ENCODE data around the gene MTCL1. TPM values are rescaled to one million over a fixed set of nuclear protein-coding genes. Genes with fewer than 3 reads are reported as not detected.

MTCL1 gene
- total and polyA plus RNA-seq, 4 donors, result 0.65 to 5.4 (median 1.4) TPM

DNA sequence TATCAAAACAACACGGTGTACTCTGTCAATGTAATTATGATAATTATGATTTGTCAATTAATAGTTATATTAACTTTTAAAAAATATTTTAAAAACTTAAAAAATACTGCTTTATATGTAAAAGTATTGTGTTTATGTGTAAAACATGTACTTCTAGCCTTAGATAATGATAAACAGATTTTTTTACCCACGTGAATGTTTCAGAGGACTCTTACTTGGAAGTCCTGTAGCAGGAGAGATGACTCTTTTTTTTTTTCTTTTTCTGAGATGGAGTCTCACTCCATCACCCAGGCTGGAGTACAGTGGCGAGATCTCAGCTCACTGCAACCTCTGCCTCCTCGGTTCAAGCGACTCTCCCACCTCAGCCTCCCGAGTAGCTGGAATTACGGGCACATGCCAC is 6.2 kb upstream of the MTCL1 start (continued):
- TF ChIP-seq SP1 (IDR thresholded peaks at IDR 0.05) (no peak), TAF1 (conservative IDR thresholded peaks at IDR 0.05) (no peak), EGR1 (IDR thresholded peaks at IDR 0.05; ENCODE audit: low read depth in 2 of 2) (no peak)
- TF ChIP-seq, protein P1, sequence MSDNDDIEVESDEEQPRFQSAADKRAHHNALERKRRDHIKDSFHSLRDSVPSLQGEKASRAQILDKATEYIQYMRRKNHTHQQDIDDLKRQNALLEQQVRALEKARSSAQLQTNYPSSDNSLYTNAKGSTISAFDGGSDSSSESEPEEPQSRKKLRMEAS (IDR thresholded peaks at IDR 0.05), result no peak

DNA sequence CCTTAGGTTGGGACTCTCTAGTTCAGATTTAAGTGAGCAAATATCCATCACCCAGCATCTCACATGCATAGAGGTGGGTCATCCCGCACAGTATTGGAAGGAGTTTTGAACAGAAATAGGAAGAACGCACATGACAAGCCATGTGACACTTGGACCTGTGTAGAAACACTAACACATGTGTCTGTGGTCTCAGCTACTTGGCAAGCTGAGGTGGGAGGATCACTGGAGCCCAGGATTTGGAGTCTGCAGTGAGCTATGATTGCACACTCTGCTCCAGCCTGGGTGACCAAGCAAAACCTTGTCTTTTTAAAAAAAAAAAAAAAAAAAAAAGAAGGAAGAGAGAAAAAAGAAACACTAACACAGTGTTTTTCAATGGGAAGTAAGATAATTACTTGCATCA is 5.4 kb upstream of the MTCL1 start:
- WGBS, result 75% methylated on average over 2 of the region's 2 CpGs
- Histone ChIP-seq H3K9me3 (ENCODE audit: control insufficient read depth in 4 of 4, low read length in 3 of 4) (no peaks in the 10 kb centered on the region), H3K4me1 (ENCODE audit: control insufficient read depth in 4 of 4, insufficient read depth in 4 of 4, low read length in 3 of 4) (peaks cover 0 to 12% (median 10%) of the 10 kb centered on the region in 4 donors), H3K36me3 (ENCODE audit: control insufficient read depth in 4 of 4, insufficient read depth in 3 of 4, low read depth in 1 of 4, low read length in 3 of 4) (no peaks in the 10 kb centered on the region), H3K27me3 (ENCODE audit: control insufficient read depth in 4 of 4, insufficient read depth in 4 of 4, low read length in 3 of 4) (no peaks in the 10 kb centered on the region), H3K4me3 (ENCODE audit: low read depth in 1 of 3, low read length in 3 of 3) (no peak overlapping the region), H3K27ac (ENCODE audit: low read depth in 1 of 2, low read length in 2 of 2) (no peak overlapping the region), H3K9ac (ENCODE audit: low read depth in 1 of 2, low read length in 2 of 2) (no peak overlapping the region)
- DNase-seq (ENCODE audit: low spot score), result no peak
- TF ChIP-seq YY1 (IDR thresholded peaks at IDR 0.05), result no peak

DNA sequence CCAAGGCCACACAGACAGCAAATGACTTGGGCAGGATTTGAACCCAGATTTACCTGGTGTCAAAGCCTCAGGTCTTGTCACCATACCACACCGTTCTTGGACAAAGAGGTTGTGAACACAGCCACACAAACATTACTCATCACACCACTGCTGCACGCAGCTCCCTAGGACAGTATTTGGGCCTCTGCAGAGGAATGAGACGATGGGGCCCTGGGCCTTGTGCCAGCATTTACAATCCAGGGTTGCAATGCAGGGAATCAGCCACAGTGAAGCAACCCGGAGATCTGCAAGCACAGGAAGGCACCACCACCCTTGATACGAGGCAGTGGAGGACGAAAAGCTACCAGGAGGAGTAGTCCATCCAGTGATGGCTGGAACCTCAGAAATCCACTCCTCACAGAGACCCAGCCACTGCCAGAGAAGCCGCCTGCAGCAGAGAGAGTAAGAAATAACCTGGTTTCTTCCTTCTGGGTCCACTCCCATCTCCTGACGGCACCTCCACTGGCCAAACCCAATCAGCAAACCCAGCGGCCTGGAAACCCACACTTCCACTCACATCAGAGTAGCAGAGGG is 3.7 kb upstream of the MTCL1 start:
- peaks cover 7 to 20% (median 14%) of the 10 kb centered on the region in 4 donors for H3K4me1 ChIP-seq (ENCODE audit: control insufficient read depth in 4 of 4, insufficient read depth in 4 of 4, low read length in 3 of 4)
- H3K9me3 ChIP-seq (ENCODE audit: control insufficient read depth in 4 of 4, low read length in 3 of 4), result no peaks in the 10 kb centered on the region
- H3K36me3 ChIP-seq (ENCODE audit: control insufficient read depth in 4 of 4, insufficient read depth in 3 of 4, low read depth in 1 of 4, low read length in 3 of 4), result no peaks in the 10 kb centered on the region
- H3K27ac ChIP-seq (ENCODE audit: low read depth in 1 of 2, low read length in 2 of 2), result no peak overlapping the region
- WGBS, result 78% methylated on average over 9 of the region's 9 CpGs
- no peak for TF ChIP-seq NR2F2 (IDR thresholded peaks at IDR 0.05)
- no peak for TF ChIP-seq EGR1 (IDR thresholded peaks at IDR 0.05; ENCODE audit: low read depth in 2 of 2)
- TF ChIP-seq GABPA (IDR thresholded peaks at IDR 0.05 in 1 of 2, conservative IDR thresholded peaks at IDR 0.05 in 1 of 2), result no peak
- TF ChIP-seq RXRA (IDR thresholded peaks at IDR 0.05), result no peak
- TF ChIP-seq RAD21 (IDR thresholded peaks at IDR 0.05), result no peak
- TF ChIP-seq, protein P2, sequence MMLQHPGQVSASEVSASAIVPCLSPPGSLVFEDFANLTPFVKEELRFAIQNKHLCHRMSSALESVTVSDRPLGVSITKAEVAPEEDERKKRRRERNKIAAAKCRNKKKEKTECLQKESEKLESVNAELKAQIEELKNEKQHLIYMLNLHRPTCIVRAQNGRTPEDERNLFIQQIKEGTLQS (IDR thresholded peaks at IDR 0.05), result no peak
- TF ChIP-seq FOXA2 (IDR thresholded peaks at IDR 0.05), result no peak
- no peak for TF ChIP-seq JUND (IDR thresholded peaks at IDR 0.05)
- H3K9ac ChIP-seq (ENCODE audit: low read depth in 1 of 2, low read length in 2 of 2), result no peak overlapping the region
- no peak for DNase-seq (ENCODE audit: low spot score)
- no peak overlapping the region for H3K4me3 ChIP-seq (ENCODE audit: low read depth in 1 of 3, low read length in 3 of 3)
- no peaks in the 10 kb centered on the region for H3K27me3 ChIP-seq (ENCODE audit: control insufficient read depth in 4 of 4, insufficient read depth in 4 of 4, low read length in 3 of 4)

DNA sequence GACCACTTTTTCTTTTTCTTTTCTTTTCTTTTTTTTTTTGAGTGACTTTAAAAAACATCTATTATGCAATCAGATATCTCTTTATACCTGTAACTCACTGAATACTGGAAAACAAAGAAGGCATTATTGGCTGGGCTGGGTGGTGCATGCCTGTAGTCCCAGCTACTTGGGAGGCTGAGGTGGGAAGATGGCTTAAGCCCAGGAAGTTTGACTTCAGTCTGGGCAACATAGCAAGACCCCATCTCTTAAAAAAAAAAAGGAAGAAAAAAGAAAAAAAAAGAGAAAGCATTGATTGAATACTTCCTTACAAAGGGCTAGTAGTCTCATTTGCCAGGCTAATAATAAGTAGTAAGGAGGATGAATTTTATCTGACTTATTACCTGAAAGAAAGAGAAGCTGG is 2.7 kb upstream of the MTCL1 start:
- peaks cover 7 to 21% (median 17%) of the 10 kb centered on the region in 4 donors for H3K4me1 ChIP-seq (ENCODE audit: control insufficient read depth in 4 of 4, insufficient read depth in 4 of 4, low read length in 3 of 4)
- no peaks in the 10 kb centered on the region for H3K9me3 ChIP-seq (ENCODE audit: control insufficient read depth in 4 of 4, low read length in 3 of 4)
- H3K27me3 ChIP-seq (ENCODE audit: control insufficient read depth in 4 of 4, insufficient read depth in 4 of 4, low read length in 3 of 4), result no peaks in the 10 kb centered on the region
- no peak overlapping the region for H3K4me3 ChIP-seq (ENCODE audit: low read depth in 1 of 3, low read length in 3 of 3)
- H3K9ac ChIP-seq (ENCODE audit: low read depth in 1 of 2, low read length in 2 of 2), result no peak overlapping the region
- H3K36me3 ChIP-seq (ENCODE audit: control insufficient read depth in 4 of 4, insufficient read depth in 3 of 4, low read depth in 1 of 4, low read length in 3 of 4), result no peaks in the 10 kb centered on the region
- H3K27ac ChIP-seq (ENCODE audit: low read depth in 1 of 2, low read length in 2 of 2), result no peak overlapping the region
- TF ChIP-seq RXRA (IDR thresholded peaks at IDR 0.05), result no peak
- no peak for TF ChIP-seq TAF1 (conservative IDR thresholded peaks at IDR 0.05)
- no peak for TF ChIP-seq HNF4A (conservative IDR thresholded peaks at IDR 0.05)
- TF ChIP-seq HNF4G (IDR thresholded peaks at IDR 0.05), result no peak
- TF ChIP-seq, protein P3, sequence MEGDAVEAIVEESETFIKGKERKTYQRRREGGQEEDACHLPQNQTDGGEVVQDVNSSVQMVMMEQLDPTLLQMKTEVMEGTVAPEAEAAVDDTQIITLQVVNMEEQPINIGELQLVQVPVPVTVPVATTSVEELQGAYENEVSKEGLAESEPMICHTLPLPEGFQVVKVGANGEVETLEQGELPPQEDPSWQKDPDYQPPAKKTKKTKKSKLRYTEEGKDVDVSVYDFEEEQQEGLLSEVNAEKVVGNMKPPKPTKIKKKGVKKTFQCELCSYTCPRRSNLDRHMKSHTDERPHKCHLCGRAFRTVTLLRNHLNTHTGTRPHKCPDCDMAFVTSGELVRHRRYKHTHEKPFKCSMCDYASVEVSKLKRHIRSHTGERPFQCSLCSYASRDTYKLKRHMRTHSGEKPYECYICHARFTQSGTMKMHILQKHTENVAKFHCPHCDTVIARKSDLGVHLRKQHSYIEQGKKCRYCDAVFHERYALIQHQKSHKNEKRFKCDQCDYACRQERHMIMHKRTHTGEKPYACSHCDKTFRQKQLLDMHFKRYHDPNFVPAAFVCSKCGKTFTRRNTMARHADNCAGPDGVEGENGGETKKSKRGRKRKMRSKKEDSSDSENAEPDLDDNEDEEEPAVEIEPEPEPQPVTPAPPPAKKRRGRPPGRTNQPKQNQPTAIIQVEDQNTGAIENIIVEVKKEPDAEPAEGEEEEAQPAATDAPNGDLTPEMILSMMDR (IDR thresholded peaks at IDR 0.05; ENCODE audit: low read depth, low read length, missing input control), result no peak
- TF ChIP-seq GABPA (IDR thresholded peaks at IDR 0.05 in 1 of 2, conservative IDR thresholded peaks at IDR 0.05 in 1 of 2), result no peak
- TF ChIP-seq SP1 (IDR thresholded peaks at IDR 0.05), result no peak
- TF ChIP-seq, protein P4, sequence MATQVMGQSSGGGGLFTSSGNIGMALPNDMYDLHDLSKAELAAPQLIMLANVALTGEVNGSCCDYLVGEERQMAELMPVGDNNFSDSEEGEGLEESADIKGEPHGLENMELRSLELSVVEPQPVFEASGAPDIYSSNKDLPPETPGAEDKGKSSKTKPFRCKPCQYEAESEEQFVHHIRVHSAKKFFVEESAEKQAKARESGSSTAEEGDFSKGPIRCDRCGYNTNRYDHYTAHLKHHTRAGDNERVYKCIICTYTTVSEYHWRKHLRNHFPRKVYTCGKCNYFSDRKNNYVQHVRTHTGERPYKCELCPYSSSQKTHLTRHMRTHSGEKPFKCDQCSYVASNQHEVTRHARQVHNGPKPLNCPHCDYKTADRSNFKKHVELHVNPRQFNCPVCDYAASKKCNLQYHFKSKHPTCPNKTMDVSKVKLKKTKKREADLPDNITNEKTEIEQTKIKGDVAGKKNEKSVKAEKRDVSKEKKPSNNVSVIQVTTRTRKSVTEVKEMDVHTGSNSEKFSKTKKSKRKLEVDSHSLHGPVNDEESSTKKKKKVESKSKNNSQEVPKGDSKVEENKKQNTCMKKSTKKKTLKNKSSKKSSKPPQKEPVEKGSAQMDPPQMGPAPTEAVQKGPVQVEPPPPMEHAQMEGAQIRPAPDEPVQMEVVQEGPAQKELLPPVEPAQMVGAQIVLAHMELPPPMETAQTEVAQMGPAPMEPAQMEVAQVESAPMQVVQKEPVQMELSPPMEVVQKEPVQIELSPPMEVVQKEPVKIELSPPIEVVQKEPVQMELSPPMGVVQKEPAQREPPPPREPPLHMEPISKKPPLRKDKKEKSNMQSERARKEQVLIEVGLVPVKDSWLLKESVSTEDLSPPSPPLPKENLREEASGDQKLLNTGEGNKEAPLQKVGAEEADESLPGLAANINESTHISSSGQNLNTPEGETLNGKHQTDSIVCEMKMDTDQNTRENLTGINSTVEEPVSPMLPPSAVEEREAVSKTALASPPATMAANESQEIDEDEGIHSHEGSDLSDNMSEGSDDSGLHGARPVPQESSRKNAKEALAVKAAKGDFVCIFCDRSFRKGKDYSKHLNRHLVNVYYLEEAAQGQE (IDR thresholded peaks at IDR 0.05), result no peak
- TF ChIP-seq, protein P1 (IDR thresholded peaks at IDR 0.05), result no peak
- no peak for DNase-seq (ENCODE audit: low spot score)
